Middle frontal gyrus (tissue), 1 donor: ENCODE results near the gene FALEC.
"Not testable (repeated sequence)": the region's sequence is repeated elsewhere in the genome, so short reads cannot be mapped to it uniquely, and the experiment has no call there.

ENCODE experiments used
- DNase-seq: peaks from one replicate; pipeline ENCODE4 v3.0.0-alpha.2; 2015; ENCODE audit warnings: low spot score; ENCODE audit errors: extremely low spot score

FALEC gene

GRCh38 chr1:150558761-150559655, 43.5 kb downstream of the FALEC start:
- no peak for DNase-seq

GRCh38 chr1:150559656-150560010, 44.1 kb downstream of the FALEC start:
- no peak for DNase-seq

- DNase-seq, result no peak
These were observed 44.5 kb downstream of the FALEC start for GRCh38 chr1:150560011-150560438.

GRCh38 chr1:150560576-150561253, 45.2 kb downstream of the FALEC start:
- no peak for DNase-seq

- DNase-seq, result peak; percentile 44
These were observed 45.9 kb downstream of the FALEC start for GRCh38 chr1:150561254-150561973.

- no peak for DNase-seq
These were observed 46.5 kb downstream of the FALEC start for GRCh38 chr1:150561974-150562445.

GRCh38 chr1:150562446-150563339, 47.1 kb downstream of the FALEC start:
- DNase-seq, result no peak

- no peak for DNase-seq
These were observed 47.9 kb downstream of the FALEC start for GRCh38 chr1:150563340-150564038.

GRCh38 chr1:150564051-150564991, 48.8 kb downstream of the FALEC start:
- no peak for DNase-seq

GRCh38 chr1:150565240-150565991, 49.9 kb downstream of the FALEC start:
- not testable (repeated sequence) for DNase-seq

GRCh38 chr1:150566589-150567340, 51.2 kb downstream of the FALEC start:
- DNase-seq, result no peak

GRCh38 chr1:150567341-150567716, 51.8 kb downstream of the FALEC start:
- no peak for DNase-seq

GRCh38 chr1:150567717-150568593, 52.4 kb downstream of the FALEC start:
- no peak for DNase-seq

GRCh38 chr1:150568594-150568966, 53.0 kb downstream of the FALEC start:
- no peak for DNase-seq

GRCh38 chr1:150572918-150573647, 57.5 kb downstream of the FALEC start:
- no peak for DNase-seq

- not testable (repeated sequence) for DNase-seq
These were observed 58.1 kb downstream of the FALEC start for GRCh38 chr1:150573648-150574071.
